GM23248 (cell line): Measurements from ENCODE around the gene PLCL2. TPM values are rescaled to one million over a fixed set of nuclear protein-coding genes. Genes with fewer than 3 reads are reported as not detected.

Experiments
- DNase-seq: peaks from one replicate; pipeline ENCODE4 v3.0.0-alpha.2; 2015
- H2AFZ ChIP-seq: fragments of 200-600 bp; sonication (generic); 2 replicates; pipeline ENCODE4 v1.6.1; 2016; ENCODE audit warnings: antibody characterized with exemption
- H3F3A ChIP-seq: fragments of 200-600 bp; sonication (generic); 2 replicates; pipeline ENCODE4 v1.6.1; 2016; ENCODE audit warnings: mild to moderate bottlenecking, antibody characterized with exemption, mixed run types; ENCODE audit not compliant: insufficient read depth
- H3K27ac ChIP-seq: fragments of 200-600 bp; sonication (generic); 2 replicates; pipeline ENCODE4 v1.5.1; 2016; ENCODE audit warnings: mild to moderate bottlenecking
- H3K27me3 ChIP-seq: fragments of 200-600 bp; sonication (generic); replicated peaks from 2 replicates; pipeline ENCODE4 v1.6.1; 2016; ENCODE audit warnings: mild to moderate bottlenecking; ENCODE audit not compliant: insufficient read depth
- H3K36me3 ChIP-seq: fragments of 200-600 bp; sonication (generic); 2 replicates; pipeline ENCODE4 v1.6.1; 2016; ENCODE audit warnings: low read depth, mild to moderate bottlenecking
- H3K4me1 ChIP-seq: fragments of 200-600 bp; sonication (generic); 2 replicates; pipeline ENCODE4 v1.6.1; 2016; ENCODE audit warnings: mild to moderate bottlenecking; ENCODE audit not compliant: insufficient read depth
- H3K4me2 ChIP-seq: fragments of 200-600 bp; sonication (generic); one replicate; pipeline ENCODE4 v1.6.1; 2016; ENCODE audit warnings: mild to moderate bottlenecking; ENCODE audit not compliant: unreplicated experiment
- H3K4me3 ChIP-seq: fragments of 200-600 bp; sonication (generic); 2 replicates; pipeline ENCODE4 v1.5.1; 2016; ENCODE audit warnings: mild to moderate bottlenecking
- H3K79me2 ChIP-seq: fragments of 200-600 bp; sonication (generic); 2 replicates; pipeline ENCODE4 v1.6.1; 2016; ENCODE audit warnings: mild to moderate bottlenecking; ENCODE audit not compliant: insufficient read depth
- H3K9ac ChIP-seq: fragments of 200-600 bp; sonication (generic); 2 replicates; pipeline ENCODE4 v1.6.1; 2016; ENCODE audit warnings: mild to moderate bottlenecking
- H3K9me2 ChIP-seq: fragments of 200-600 bp; sonication (generic); 2 replicates; pipeline ENCODE4 v1.6.1; 2016; ENCODE audit warnings: mixed run types, mild to moderate bottlenecking, moderate library complexity; ENCODE audit not compliant: insufficient read depth
- H3K9me3 ChIP-seq: fragments of 200-600 bp; sonication (generic); one replicate; pipeline ENCODE4 v1.6.1; 2017; ENCODE audit warnings: low read depth
- H4K20me1 ChIP-seq: fragments of 200-600 bp; sonication (generic); 2 replicates; pipeline ENCODE4 v1.6.0; 2016; ENCODE audit not compliant: insufficient read depth
- EZH2 ChIP-seq: fragments of 200-600 bp; sonication (generic); IDR thresholded peaks from 2 replicates; pipeline ENCODE4 v1.6.1; 2018; ENCODE audit warnings: antibody characterized with exemption, mild to moderate bottlenecking; ENCODE audit not compliant: insufficient read depth, poor library complexity, severe bottlenecking
- EZH2phosphoT487 ChIP-seq: fragments of 200-600 bp; sonication (generic); IDR thresholded peaks from 2 replicates; pipeline ENCODE4 v1.6.1; 2018; ENCODE audit warnings: antibody characterized with exemption, moderate library complexity, mild to moderate bottlenecking, low read depth; ENCODE audit not compliant: insufficient read depth
- WGBS, 2 experiments: methylation state at CpG; one replicate each; pipeline ENCODE4 v1.1.6; 2015 to 2017; ENCODE audit warnings: low lambda C conversion rate in 2 of 2, low coverage in 1 of 2; ENCODE audit errors: missing lambda C conversion rate in 2 of 2; 5-methylcytosine and 5-hydroxymethylcytosine counted together
- in situ Hi-C: fragments of 300-500 bp; cut with MboI; formaldehyde crosslinking; loops from 2 replicates; pipeline ENCODE4 v1.15.0; 2020
- polyA plus RNA-seq: library from polyadenylated mRNA; unstranded; fragments of >200 nt; fragmentation: Nextera tagmentation; extraction: Ambion mirVana; gene quantifications from 2 replicates; pipeline ENCODE4 v1.2.1, GENCODE V29; 2016
- total RNA-seq: library from RNA; depleted of rRNA; stranded (reverse); fragments of >200 nt; shearing (Covaris generic); gene quantifications from 2 replicates; pipeline ENCODE4 v1.2.3, GENCODE V29; 2014

PLCL2 gene
- total and polyA plus RNA-seq, 2 experiments from 2014 or later, result 1.4 to 5.1 TPM

DNA sequence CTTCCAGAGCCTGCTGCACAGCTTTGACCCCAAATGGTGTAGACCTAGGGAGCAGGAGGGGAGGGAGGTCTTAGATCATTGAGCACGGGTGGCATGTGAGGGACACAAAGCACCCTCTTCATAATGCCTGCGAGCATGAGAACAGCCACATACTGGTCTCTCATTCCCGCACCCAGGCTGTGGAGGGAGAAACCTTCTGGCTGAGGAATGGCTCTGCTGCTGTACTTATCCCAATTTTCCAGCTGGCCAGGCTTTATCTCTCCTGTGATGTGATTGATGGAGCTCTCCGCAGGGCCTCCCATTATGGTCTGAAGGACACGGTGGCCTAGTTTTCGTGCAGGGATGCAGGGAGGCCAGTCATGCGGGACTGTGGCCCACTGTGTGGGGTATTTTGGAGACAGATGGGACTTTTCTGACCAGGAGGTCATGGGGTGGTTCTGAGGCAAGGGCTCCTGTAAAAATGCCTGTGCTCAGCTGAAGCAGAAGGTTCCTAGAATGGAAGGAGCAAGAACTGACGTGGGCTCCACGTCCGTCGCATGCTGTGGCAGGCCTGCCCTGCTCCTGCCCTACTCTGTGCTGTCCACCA is 251.5 kb downstream of the PLCL2 start:
- H3K9me3 ChIP-seq, result no peaks in the 10 kb centered on the region
- H3K27ac ChIP-seq, result no peak overlapping the region
- H3K9me2 ChIP-seq, result no peaks in the 10 kb centered on the region
- in situ Hi-C loops, result no loop called here
- no peak overlapping the region for H3K9ac ChIP-seq
- H2AFZ ChIP-seq, result no peak overlapping the region
- no peaks in the 10 kb centered on the region for H3F3A ChIP-seq
- no peak for DNase-seq
- H3K4me2 ChIP-seq, result no peak overlapping the region
- no peak overlapping the region for H3K4me3 ChIP-seq
- no peaks in the 10 kb centered on the region for H4K20me1 ChIP-seq
- TF ChIP-seq EZH2 (no peak), EZH2phosphoT487 (no peak)
- whole genome bisulfite sequencing, 2 experiments, result 58 to 60% methylated on average over 10 of the region's 11 CpGs
- no peaks in the 10 kb centered on the region for H3K4me1 ChIP-seq
- H3K36me3 ChIP-seq, result no peaks in the 10 kb centered on the region
- H3K79me2 ChIP-seq, result no peaks in the 10 kb centered on the region
- no peaks in the 10 kb centered on the region; the same call in 1 of the 2 replicates for H3K27me3 ChIP-seq

DNA sequence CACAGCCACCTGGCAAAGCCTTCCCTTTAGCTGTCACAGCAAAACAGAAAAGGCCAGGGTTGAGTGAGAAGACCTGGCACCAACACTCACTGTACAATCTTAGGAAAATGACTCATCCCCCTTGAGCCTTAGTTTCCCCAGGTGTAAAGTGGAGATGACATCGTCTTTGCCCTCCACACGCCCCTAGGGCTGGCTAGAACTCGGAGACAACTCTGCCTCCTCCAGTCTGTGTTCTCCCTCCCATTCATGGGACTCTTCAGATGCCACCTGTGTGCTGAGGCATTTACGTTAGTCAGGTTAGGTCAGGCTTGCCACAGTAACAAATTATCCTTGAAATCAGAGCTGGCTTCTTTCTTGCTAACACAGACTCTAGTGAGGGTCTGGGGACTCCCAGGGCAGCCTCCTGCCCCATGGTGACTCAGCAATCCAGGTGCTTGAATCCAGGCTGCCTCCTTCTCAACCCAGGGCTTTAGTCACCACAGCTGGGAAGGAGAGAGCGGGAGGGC is 252.6 kb downstream of the PLCL2 start:
- 73 to 76% methylated on average over 5 of the region's 5 CpGs for WGBS, 2 experiments
- Histone ChIP-seq H3F3A (no peaks in the 10 kb centered on the region), H4K20me1 (no peaks in the 10 kb centered on the region), H3K4me3 (no peak overlapping the region), H3K79me2 (no peaks in the 10 kb centered on the region), H2AFZ (no peak overlapping the region), H3K36me3 (no peaks in the 10 kb centered on the region), H3K9ac (no peak overlapping the region), H3K9me2 (no peaks in the 10 kb centered on the region), H3K27me3 (no peaks in the 10 kb centered on the region; the same call in 1 of the 2 replicates), H3K9me3 (no peaks in the 10 kb centered on the region), H3K27ac (no peak overlapping the region), H3K4me2 (no peak overlapping the region), H3K4me1 (no peaks in the 10 kb centered on the region)
- in situ Hi-C loops, result no loop called here
- DNase-seq, result no peak
- no peak for TF ChIP-seq EZH2phosphoT487
- no peak for TF ChIP-seq EZH2

DNA sequence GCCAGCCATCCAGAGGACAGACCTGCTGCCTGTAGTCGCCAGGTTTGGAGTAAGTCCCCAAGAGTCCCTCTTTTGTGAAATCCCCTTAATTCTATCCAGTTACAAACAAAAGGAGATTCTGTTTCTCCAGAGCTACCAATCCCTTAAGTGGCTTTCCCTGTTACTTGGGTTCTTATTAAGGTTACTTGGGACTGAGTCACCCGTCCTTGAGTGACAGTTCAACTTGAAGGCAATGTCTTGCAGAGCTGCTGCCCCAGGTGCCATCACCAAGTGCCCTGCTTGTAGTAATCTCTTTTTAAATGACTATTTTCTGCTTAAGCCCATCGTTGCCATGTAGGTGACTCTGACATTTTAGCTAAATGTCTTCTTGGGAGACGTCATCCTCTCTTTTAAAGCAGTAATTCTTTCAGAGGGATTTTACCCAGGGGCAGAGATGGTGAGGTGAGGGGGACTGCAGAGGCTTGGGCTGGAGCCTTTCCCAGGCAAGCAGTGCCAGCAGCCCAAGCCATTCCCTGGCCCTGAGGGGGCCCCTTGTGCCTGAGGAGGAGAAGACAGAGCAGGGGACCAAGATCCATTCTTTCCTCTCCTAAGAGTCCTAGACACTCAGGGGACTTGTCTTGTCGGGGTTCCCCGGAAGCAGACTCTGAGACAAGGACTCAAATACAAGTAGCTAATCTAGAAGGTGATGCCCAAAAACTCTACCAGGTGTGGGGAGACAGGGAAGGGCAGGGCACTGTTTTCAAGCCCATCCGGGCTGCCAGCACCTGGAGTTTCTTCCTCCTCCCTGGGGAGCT is 253.7 kb downstream of the PLCL2 start:
- Histone ChIP-seq H3K27ac (no peak overlapping the region), H3K9ac (no peak overlapping the region), H3K4me1 (no peaks in the 10 kb centered on the region), H3K27me3 (no peaks in the 10 kb centered on the region; the same call in 1 of the 2 replicates), H4K20me1 (no peaks in the 10 kb centered on the region), H3K4me2 (no peak overlapping the region), H3K36me3 (no peaks in the 10 kb centered on the region), H3K79me2 (no peaks in the 10 kb centered on the region), H2AFZ (no peak overlapping the region), H3F3A (no peaks in the 10 kb centered on the region), H3K9me3 (no peaks in the 10 kb centered on the region), H3K9me2 (no peaks in the 10 kb centered on the region), H3K4me3 (no peak overlapping the region)
- TF ChIP-seq EZH2phosphoT487 (no peak), EZH2 (no peak)
- 61 to 62% methylated on average over 7 of the region's 7 CpGs for WGBS, 2 experiments
- DNase-seq, result no peak
- in situ Hi-C loops, result no loop called here
